Measurements from ENCODE around the gene UHRF2.
A peak's percentile ranks its signal among the peaks of the same experiment; 100 is the strongest.

Gene UHRF2

GRCh38 chr9:6549106-6549800 lies 136.3 kb downstream of the UHRF2 start:
- DNase-seq (ENCODE audit: low read depth), result no peak

GRCh38 chr9:6551136-6551535 lies 138.1 kb downstream of the UHRF2 start:
- H3K4me3 ChIP-seq (ENCODE audit: low read length), result no peak overlapping the region
- no peak for DNase-seq (ENCODE audit: low read depth)
- no peak for TF ChIP-seq CTCF (conservative IDR thresholded peaks at IDR 0.05; ENCODE audit: low read depth, low read length)

More at GRCh38 chr9:6549106-6549800, 136.3 kb downstream of the UHRF2 start:
- H3K4me3 ChIP-seq (ENCODE audit: low read length), result no peak overlapping the region
- TF ChIP-seq CTCF (conservative IDR thresholded peaks at IDR 0.05; ENCODE audit: low read depth, low read length), result no peak

GRCh38 chr9:6552033-6552432 lies 139.0 kb downstream of the UHRF2 start:
- peak; percentile 19 for TF ChIP-seq CTCF (conservative IDR thresholded peaks at IDR 0.05; ENCODE audit: low read depth, low read length)
- no peak overlapping the region for H3K4me3 ChIP-seq (ENCODE audit: low read length)
- DNase-seq (ENCODE audit: low read depth), result no peak

GRCh38 chr9:6552498-6553121 lies 139.6 kb downstream of the UHRF2 start:
- no peak for TF ChIP-seq CTCF (conservative IDR thresholded peaks at IDR 0.05; ENCODE audit: low read depth, low read length)
- no peak for DNase-seq (ENCODE audit: low read depth)
- no peak overlapping the region for H3K4me3 ChIP-seq (ENCODE audit: low read length)

- DNase-seq (ENCODE audit: low read depth), result no peak
- TF ChIP-seq CTCF (conservative IDR thresholded peaks at IDR 0.05; ENCODE audit: low read depth, low read length), result no peak
Measured at GRCh38 chr9:6553866-6554265, 140.9 kb downstream of the UHRF2 start.

More at GRCh38 chr9:6553866-6554265, 140.9 kb downstream of the UHRF2 start:
- H3K4me3 ChIP-seq (ENCODE audit: low read length), result no peak overlapping the region

Measured in retinal pigment epithelial cell (primary cell).